ENCODE data around the gene CAPN9. TPM values are rescaled to one million over a fixed set of nuclear protein-coding genes. Genes with fewer than 3 reads are reported as not detected.

Gene CAPN9
- total and polyA plus RNA-seq, 8 donors: 0.08 to 0.73 (median 0.28) TPM; not detected in 5

GRCh38 chr1:230707732-230708630, 39.2 kb upstream of the CAPN9 start:
- ATAC-seq: peak in 1 of 4 donors; percentile 14
- no peak overlapping the region for H3K27ac ChIP-seq
- H3K4me3 ChIP-seq: no peak overlapping the region
- intact Hi-C loops (cut with DNase I): no loop called here
- no peaks in the 10 kb centered on the region for H3K36me3 ChIP-seq
- no peak for FAIRE-seq
- DNase-seq: no peak
- no peaks in the 10 kb centered on the region for H3K4me1 ChIP-seq
- no peak for TF ChIP-seq CTCF (IDR thresholded peaks at IDR 0.05)
- H3K9me3 ChIP-seq: no peaks in the 10 kb centered on the region
- no peaks in the 10 kb centered on the region for H3K27me3 ChIP-seq
- 79 to 84% methylated on average over 22 of the region's 22 CpGs for WGBS, 2 donors

- intact Hi-C loops (cut with DNase I): no loop called here
- FAIRE-seq: no peak
- Histone ChIP-seq H3K27me3 (no peaks in the 10 kb centered on the region), H3K36me3 (no peaks in the 10 kb centered on the region), H3K4me1 (peaks cover 0 to 6% (median 4%) of the 10 kb centered on the region in 3 donors), H3K9me3 (no peaks in the 10 kb centered on the region), H3K4me3 (no peak overlapping the region), H3K27ac (no peak overlapping the region)
- WGBS, 2 donors: 75% methylated on average over 16 of the region's 16 CpGs
- no peak for TF ChIP-seq CTCF (IDR thresholded peaks at IDR 0.05)
- ATAC-seq: peak in 2 of 4 donors; percentile 35 to 40
- no peak for DNase-seq
These were observed 38.3 kb upstream of the CAPN9 start for GRCh38 chr1:230708631-230709580.

- 86 to 89% methylated on average over 17 to 18 of the region's 18 CpGs for whole genome bisulfite sequencing, 2 donors
- Histone ChIP-seq H3K36me3 (no peaks in the 10 kb centered on the region), H3K4me1 (peaks cover 6 to 14% (median 12%) of the 10 kb centered on the region in 3 donors), H3K27me3 (no peaks in the 10 kb centered on the region), H3K4me3 (no peak overlapping the region), H3K27ac (no peak overlapping the region), H3K9me3 (no peaks in the 10 kb centered on the region)
- DNase-seq (no peak), FAIRE-seq (no peak), ATAC-seq (no peak)
- no peak for TF ChIP-seq CTCF (IDR thresholded peaks at IDR 0.05)
- intact Hi-C loops (cut with DNase I): no loop called here
These were observed 37.3 kb upstream of the CAPN9 start for GRCh38 chr1:230709619-230710542.

GRCh38 chr1:230710543-230710904, 36.7 kb upstream of the CAPN9 start:
- Histone ChIP-seq H3K36me3 (no peaks in the 10 kb centered on the region), H3K27ac (no peak overlapping the region), H3K27me3 (no peaks in the 10 kb centered on the region), H3K9me3 (no peaks in the 10 kb centered on the region), H3K4me1 (peaks cover 6 to 15% (median 12%) of the 10 kb centered on the region in 3 donors), H3K4me3 (no peak overlapping the region)
- no peak for TF ChIP-seq CTCF (IDR thresholded peaks at IDR 0.05)
- intact Hi-C loops (cut with DNase I): no loop called here
- DNase-seq (no peak), FAIRE-seq (no peak), ATAC-seq (no peak)
- 92 to 97% methylated on average over 8 of the region's 8 CpGs for WGBS, 2 donors
